ENCODE results near the gene PPM1M. TPM values are rescaled to one million over a fixed set of nuclear protein-coding genes. Genes with fewer than 3 reads are reported as not detected.

The PPM1M gene, protein sequence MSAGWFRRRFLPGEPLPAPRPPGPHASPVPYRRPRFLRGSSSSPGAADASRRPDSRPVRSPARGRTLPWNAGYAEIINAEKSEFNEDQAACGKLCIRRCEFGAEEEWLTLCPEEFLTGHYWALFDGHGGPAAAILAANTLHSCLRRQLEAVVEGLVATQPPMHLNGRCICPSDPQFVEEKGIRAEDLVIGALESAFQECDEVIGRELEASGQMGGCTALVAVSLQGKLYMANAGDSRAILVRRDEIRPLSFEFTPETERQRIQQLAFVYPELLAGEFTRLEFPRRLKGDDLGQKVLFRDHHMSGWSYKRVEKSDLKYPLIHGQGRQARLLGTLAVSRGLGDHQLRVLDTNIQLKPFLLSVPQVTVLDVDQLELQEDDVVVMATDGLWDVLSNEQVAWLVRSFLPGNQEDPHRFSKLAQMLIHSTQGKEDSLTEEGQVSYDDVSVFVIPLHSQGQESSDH
- total RNA-seq (2022) (10.4 and 14.0 TPM in 2 replicates), Bru-seq, nascent RNA (percentile 37 among the genes with signal in this experiment), BruChase-seq, experiment 1, labeled RNA remaining after a 6-hour chase (percentile 55 among the genes with signal in this experiment), BruChase-seq, experiment 2, labeled RNA remaining after a 2-hour chase (percentile 48 among the genes with signal in this experiment)
- long read RNA-seq, partial matches to known transcripts = 2 of 25 reads
- long read RNA-seq, other reads (novel, unspliced or antisense) = 21 of 25 reads

- no peak within 1 kb of the TSS for H3K27ac Mint-ChIP-seq (ENCODE audit: low read depth, unreplicated experiment)
- H3K9me3 Mint-ChIP-seq (ENCODE audit: unreplicated experiment) = no peaks in the 10 kb centered on the region
- H3K4me1 Mint-ChIP-seq (ENCODE audit: insufficient read depth, unreplicated experiment) = peaks cover 15% of the 10 kb centered on the region
- peak within 1 kb of the TSS; percentile 65 for H3K4me3 Mint-ChIP-seq (ENCODE audit: unreplicated experiment)
- POLR2A ChIA-PET = interaction anchor here (0.6 to 1.8 kb wide), 7 partner anchors 8 to 250 kb away, joined by 3 to 6 read pairs (median 3); partner anchors contain the start of genes GLYCTK, RPL29 and WDR82
- CTCF ChIA-PET = interaction anchor here (0.8 to 1.1 kb wide), 2 partner anchors 13 to 32 kb away, joined by 3 read pairs; no protein-coding TSS in a partner anchor
- H3K27me3 Mint-ChIP-seq (ENCODE audit: insufficient read depth, unreplicated experiment) = no peaks in the 10 kb centered on the region
- BruUV-seq (replicated peaks) = no TSS peak
- H3K36me3 Mint-ChIP-seq (ENCODE audit: insufficient read depth, unreplicated experiment) = peaks cover 6% of the 10 kb centered on the region
- intact Hi-C loops (cut with micrococcal nuclease) = no loop called here
- TF ChIP-seq CTCF (IDR thresholded peaks at IDR 0.05; ENCODE audit: unreplicated experiment) = no peak
- peak; percentile 38 for DNase-seq (ENCODE audit: unreplicated experiment)
These were observed at the start of gene PPM1M for GRCh38 chr3:52245322-52246263. TSS of gene PPM1M (plus strand) at chr3:52245759. CDS start at chr3:52245825, 66 bp downstream.

DNA sequence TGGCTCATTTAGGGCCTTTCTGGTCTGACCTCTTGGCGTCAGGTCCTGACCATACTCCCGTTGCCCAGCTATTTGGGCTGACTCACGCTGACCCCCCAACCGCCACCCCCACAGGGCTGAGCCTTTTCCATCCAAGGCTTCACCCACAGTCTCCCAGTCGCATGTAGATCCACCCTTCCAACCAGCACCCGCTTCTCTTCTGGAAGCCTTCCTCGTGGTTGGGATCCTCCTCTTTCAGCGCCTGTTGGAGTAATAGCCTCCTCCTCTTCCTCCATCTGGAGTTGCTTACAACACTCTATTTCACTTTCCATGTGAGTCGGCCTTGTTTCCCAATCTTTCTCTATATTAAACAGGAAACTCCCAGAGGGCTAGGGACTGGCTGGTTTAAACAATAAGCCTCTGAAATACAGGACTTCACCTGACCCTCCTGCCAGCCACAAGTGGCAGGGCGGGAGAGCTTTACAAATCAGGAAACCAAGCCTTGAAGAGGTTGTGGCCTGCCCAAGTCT lies 49.7 kb upstream of the PPM1M start:
- Mint-ChIP-seq H3K36me3 (ENCODE audit: insufficient read depth, unreplicated experiment) (peaks cover 17% of the 10 kb centered on the region), H3K27me3 (ENCODE audit: insufficient read depth, unreplicated experiment) (no peaks in the 10 kb centered on the region), H3K27ac (ENCODE audit: low read depth, unreplicated experiment) (no peak overlapping the region), H3K4me1 (ENCODE audit: insufficient read depth, unreplicated experiment) (peaks cover 38% of the 10 kb centered on the region), H3K9me3 (ENCODE audit: unreplicated experiment) (no peaks in the 10 kb centered on the region), H3K4me3 (ENCODE audit: unreplicated experiment) (no peak overlapping the region)
- no peak for TF ChIP-seq CTCF (IDR thresholded peaks at IDR 0.05; ENCODE audit: unreplicated experiment)
- ChIA-PET CTCF (no interaction called here), POLR2A (interaction anchor here (0.7 kb wide), 1 partner anchor 14 kb away, joined by 3 read pairs; no protein-coding TSS in a partner anchor)
- BruUV-seq (replicated peaks) = no TSS peak
- DNase-seq (ENCODE audit: unreplicated experiment) = peak; percentile 83
- intact Hi-C loops (cut with micrococcal nuclease) = no loop called here

- peaks cover 34% of the 10 kb centered on the region for H3K4me1 Mint-ChIP-seq (ENCODE audit: insufficient read depth, unreplicated experiment)
These were observed 48.6 kb upstream of the PPM1M start for GRCh38 chr3:52196977-52197376.

More at GRCh38 chr3:52196977-52197376, 48.6 kb upstream of the PPM1M start:
- ChIA-PET CTCF (interaction anchor here (0.7 to 1.7 kb wide), 4 partner anchors 9 to 42 kb away, joined by 3 to 4 read pairs (median 3); partner anchors contain the start of gene TWF2), POLR2A (interaction anchor here (0.6 to 1.3 kb wide), 3 partner anchors 13 to 41 kb away, joined by 3 to 4 read pairs (median 4); no protein-coding TSS in a partner anchor)
- no peak for TF ChIP-seq CTCF (IDR thresholded peaks at IDR 0.05; ENCODE audit: unreplicated experiment)
- intact Hi-C loops (cut with micrococcal nuclease) = no loop called here
- Mint-ChIP-seq H3K27me3 (ENCODE audit: insufficient read depth, unreplicated experiment) (no peaks in the 10 kb centered on the region), H3K36me3 (ENCODE audit: insufficient read depth, unreplicated experiment) (peaks cover 28% of the 10 kb centered on the region), H3K9me3 (ENCODE audit: unreplicated experiment) (no peaks in the 10 kb centered on the region), H3K4me3 (ENCODE audit: unreplicated experiment) (no peak overlapping the region), H3K27ac (ENCODE audit: low read depth, unreplicated experiment) (no peak overlapping the region)
- DNase-seq (ENCODE audit: unreplicated experiment) = peak; percentile 45
- BruUV-seq (replicated peaks) = no TSS peak
